ENCODE data around the gene ABCD1.
"Not testable (repeated sequence)": the region's sequence is repeated elsewhere in the genome, so short reads cannot be mapped to it uniquely, and the experiment has no call there.

GRCh38 chrX:153691032-153691827, 33.4 kb upstream of the ABCD1 start:
- TF ChIP-seq CTCF, POLR2A (IDR thresholded peaks at IDR 0.05): not testable (repeated sequence)

All from tibial nerve (tissue), 3 donors.